ENCODE results near the gene PEX5.
"Not testable (repeated sequence)": the region's sequence is repeated elsewhere in the genome, so short reads cannot be mapped to it uniquely, and the experiment has no call there.

PEX5 gene

DNA sequence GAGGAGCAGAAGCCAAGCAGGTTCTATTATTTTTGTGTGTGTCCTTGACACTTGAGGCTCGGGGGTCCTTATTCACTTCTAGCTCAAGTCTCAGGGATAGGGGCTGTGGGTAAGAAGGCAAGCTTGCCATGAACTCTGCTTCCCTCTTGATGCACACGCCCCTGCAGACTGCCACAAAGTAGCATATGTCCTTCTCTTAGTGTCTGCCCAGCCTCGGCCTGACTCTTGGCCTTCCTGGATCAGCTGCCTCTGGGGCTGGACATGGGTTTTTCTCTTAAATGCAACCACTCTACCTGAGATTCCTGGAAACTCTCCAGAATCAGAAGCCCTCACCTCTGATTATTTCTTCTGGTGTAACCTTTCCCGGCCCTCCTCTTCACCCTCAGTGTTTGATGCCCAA is 28.2 kb upstream of the PEX5 start:
- no peak for DNase-seq

- DNase-seq: no peak
These were observed 27.7 kb upstream of the PEX5 start for GRCh38 chr12:7161811-7162210.

GRCh38 chr12:7162691-7163114 is 26.8 kb upstream of the PEX5 start:
- DNase-seq: no peak

- no peak for DNase-seq
These were observed 19.5 kb upstream of the PEX5 start for GRCh38 chr12:7169951-7170350.

DNA sequence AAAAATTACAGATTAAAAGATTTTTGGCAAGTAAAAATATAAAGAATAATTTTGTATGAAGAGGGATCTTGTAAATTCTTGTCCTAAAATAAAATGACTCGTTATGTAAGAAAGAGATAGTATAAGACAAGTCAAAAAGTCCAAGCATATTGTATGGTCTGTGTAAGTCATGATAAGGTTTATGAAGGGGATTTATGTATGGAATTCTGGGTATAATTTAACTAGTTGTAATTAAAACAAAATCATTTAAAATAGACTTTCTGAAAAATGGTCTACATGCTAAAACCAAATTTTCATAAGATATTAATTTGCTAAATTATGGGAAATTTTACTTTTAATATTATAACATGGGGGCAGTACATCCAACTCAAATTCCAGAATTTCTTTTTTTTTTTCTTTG is 17.6 kb upstream of the PEX5 start:
- no peak for DNase-seq

DNA sequence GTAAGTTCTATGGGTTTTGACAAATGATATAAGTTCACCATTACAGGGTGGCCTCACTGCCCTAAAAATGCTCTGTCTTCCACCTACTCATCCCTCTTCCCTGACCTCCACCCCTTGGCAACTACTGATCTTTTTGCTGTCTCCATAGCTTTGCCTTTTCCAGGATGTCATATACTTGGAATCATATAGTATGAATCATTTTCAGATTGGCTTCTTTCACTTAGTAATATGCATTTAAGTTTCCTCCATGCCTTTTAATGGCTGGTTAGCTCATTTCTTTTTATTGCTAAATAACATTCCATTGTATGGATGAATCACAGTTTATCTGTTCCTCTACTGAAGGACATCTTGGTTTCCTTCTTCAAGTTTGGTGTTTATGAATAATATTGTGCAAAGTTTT is 14.0 kb upstream of the PEX5 start:
- DNase-seq: peak; percentile 57

GRCh38 chr12:7176595-7176994 is 12.9 kb upstream of the PEX5 start:
- DNase-seq: no peak

GRCh38 chr12:7178481-7178880 is 11.0 kb upstream of the PEX5 start:
- DNase-seq: no peak

- no peak for DNase-seq
These were observed 8.8 kb upstream of the PEX5 start for GRCh38 chr12:7180685-7181084.

DNA sequence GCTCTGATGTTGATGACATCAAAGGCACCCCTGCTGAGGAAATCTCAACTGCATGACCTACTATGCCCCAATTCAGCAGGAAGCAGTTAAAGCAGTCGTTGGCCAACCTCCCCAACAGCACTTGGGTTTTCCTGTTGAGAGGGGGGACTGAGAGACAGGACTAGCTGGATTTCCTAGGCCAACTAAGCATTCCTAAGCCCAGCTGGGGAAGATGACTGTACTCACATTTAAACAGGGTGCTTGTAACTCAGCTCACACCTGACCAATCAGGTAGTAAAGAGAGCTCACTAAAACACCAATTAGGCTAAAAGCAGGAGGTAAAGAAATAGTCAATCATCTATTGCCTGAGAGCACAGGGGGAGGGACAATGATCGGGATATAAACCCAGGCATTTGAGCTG is 3.4 kb upstream of the PEX5 start:
- DNase-seq: not testable (repeated sequence)

- peak; percentile 67 for DNase-seq
These were observed 706 bp upstream of the PEX5 start for GRCh38 chr12:7188562-7189397.

DNA sequence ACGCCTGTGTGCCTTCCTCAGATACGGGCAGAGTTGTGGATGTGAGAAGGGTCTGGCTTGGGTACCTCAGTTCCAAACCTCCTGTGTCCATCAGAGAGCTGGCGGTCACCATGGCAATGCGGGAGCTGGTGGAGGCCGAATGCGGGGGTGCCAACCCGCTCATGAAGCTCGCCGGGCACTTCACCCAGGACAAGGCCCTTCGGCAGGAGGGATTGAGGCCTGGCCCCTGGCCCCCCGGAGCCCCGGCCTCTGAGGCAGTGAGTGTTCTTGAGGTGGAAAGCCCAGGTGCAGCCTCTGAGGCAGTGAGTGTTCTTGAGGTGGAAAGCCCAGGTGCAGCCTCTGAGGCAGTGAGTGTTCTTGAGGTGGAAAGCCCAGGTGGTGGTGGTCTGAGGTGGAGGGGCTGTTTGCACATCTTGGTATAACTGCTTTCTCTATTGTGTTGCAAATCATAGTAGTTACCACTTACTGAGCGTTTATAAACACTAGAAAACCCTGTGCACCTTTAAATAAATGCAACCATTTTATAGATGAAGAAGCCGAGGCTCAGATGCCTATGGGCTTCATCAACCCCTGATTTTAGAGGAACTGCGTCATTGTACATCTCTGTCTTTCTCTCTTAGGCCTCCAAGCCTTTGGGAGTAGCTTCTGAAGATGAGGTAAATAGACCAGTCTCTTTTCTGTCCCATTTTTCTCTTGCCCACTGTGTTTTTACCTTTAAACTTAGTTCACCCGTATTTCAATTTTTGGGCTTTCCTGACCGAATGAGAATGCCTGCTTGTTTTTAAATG is 976 bp downstream of the PEX5 start:
- peak; percentile 1 for DNase-seq

DNA sequence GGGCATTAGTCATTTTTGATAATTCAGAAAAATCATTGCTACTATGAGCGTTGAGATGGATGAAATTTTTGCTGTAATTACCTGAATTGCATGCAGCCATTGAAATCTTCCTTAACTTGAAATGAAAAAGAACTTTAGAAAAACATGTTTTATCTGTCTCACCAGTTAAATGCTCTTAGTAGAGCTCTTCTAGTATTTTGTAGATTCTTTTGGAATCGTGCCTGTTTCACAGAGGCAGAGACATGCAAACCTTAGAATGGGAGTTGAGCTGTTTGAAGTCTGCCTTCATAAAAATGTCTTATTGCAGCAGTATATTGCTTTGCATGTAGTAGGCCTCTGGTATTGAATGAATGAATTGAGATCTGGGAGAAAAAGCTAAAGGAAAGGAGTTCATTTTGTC is 4.2 kb downstream of the PEX5 start:
- DNase-seq: no peak

GRCh38 chr12:7197841-7198240 is 8.4 kb downstream of the PEX5 start:
- DNase-seq: no peak

DNA sequence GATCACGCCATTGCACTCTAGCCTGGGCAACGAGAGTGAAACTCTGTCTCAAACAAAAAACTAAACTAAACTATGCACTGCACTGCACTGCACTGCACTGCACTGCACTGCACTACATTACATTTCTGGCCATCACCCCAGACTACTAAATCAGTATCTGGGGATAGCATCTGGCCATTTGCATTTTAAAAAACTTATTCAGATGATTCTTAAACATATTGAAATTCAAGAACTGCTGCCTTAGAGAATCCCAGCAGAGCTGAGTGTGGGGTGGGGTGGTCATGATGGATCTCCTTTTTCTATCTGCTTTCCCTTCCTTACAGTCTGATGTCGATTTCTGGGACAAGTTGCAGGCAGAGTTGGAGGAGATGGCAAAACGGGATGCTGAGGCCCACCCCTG is 13.6 kb downstream of the PEX5 start:
- DNase-seq: no peak

- DNase-seq: no peak
These were observed 15.6 kb downstream of the PEX5 start for GRCh38 chr12:7205091-7205490.

GRCh38 chr12:7206691-7207090 is 17.2 kb downstream of the PEX5 start:
- no peak for DNase-seq

DNA sequence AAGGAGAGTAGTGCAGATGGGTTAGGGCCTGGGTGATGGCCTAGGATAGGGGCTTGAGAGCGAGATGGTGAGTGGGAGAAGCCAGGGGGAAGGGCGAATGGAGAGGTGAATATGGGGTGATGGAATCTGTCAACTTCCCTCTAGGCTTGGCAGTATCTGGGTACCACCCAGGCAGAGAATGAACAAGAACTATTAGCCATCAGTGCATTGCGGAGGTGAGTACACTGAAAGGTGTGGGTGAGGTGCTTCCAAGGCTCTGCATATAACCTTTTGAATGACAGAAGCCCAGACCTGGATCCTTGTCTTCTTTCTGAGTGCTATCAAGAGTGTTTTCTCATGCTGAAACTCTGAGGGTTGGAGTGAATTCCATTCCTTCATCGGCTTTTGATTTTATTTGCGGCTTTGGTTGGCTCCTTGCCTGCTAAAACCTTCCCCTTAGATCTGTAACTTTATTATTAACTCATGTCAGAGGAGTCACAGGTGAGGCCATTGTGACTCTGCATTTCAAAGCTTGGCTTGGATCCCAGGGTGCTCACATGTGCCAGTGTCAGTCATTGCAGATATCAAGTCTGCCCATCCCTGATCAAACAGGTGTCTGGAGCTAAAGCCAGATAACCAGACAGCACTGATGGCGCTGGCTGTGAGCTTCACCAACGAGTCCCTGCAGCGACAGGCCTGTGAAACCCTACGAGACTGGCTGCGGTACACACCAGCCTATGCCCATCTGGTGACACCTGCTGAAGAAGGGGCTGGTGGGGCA is 18.6 kb downstream of the PEX5 start:
- DNase-seq: no peak

DNA sequence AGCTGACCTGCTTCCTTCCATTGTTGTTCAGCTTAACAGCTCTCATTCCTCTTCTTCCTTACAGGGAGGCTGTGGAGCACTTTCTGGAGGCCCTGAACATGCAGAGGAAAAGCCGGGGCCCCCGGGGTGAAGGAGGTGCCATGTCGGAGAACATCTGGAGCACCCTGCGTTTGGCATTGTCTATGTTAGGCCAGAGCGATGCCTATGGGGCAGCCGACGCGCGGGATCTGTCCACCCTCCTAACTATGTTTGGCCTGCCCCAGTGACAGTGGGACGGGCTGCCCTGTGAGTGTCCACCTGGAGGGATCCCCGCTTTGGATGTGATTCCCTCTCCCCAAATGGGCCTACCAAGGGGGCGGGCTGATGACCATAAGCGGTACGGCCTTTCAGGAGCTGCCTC is 20.5 kb downstream of the PEX5 start:
- no peak for DNase-seq

DNA sequence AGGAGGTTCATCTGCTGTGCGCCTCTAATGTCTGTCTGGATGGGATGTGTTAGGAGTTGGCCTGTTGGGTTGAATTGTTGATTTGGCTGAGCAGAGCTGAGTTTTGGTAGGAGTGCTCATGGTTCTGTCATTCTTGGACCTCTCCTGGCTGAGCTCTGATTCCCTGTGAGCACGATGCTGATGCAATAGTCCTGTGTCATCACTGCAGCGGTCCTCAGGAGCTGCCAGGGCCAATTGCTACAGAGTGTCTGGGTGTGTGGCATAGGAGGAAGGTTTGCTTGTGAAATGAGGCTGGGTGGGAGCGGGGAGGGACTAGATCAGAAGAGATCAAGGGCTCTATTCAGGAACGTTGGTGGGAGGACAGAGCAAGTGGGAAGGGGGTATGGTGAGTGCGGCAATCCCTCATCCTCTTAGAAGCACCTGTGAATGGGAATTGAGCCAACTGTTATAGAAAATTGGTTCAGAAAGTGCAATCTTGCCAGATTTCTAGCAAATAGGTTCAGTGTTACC is 21.2 kb downstream of the PEX5 start:
- no peak for DNase-seq

- DNase-seq: no peak
These were observed 23.2 kb downstream of the PEX5 start for GRCh38 chr12:7212678-7213077.

DNA sequence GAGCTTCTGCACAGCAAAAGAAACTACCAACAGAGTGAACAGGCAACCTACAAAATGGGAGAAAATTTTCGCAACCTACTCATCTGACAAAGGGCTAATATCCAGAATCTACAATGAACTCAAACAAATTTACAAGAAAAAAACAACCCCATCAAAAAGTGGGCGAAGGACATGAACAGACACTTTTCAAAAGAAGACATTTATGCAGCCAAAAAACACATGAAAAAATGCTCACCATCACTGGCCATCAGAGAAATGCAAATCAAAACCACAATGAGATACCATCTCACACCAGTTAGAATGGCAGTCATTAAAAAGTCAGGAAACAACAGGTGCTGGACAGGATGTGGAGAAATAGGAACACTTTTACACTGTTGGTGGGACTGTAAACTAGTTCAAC is 24.3 kb downstream of the PEX5 start:
- DNase-seq: not testable (repeated sequence)

- DNase-seq: no peak
These were observed 28.1 kb downstream of the PEX5 start for GRCh38 chr12:7217475-7218069.

Measured in fibroblast of skin of back (primary cell).